Measurements from ENCODE around the gene OPA3.
A peak's percentile ranks its signal among the peaks of the same experiment; 100 is the strongest.

OPA3 gene

GRCh38 chr19:45529420-45529785, 55.2 kb downstream of the OPA3 start:
- no peak overlapping the region for H4K8ac ChIP-seq (ENCODE audit: low read depth, low read length)
- peak overlapping the region; percentile 93 for H3K18ac ChIP-seq (ENCODE audit: low read length)
- H3K4me3 ChIP-seq (ENCODE audit: low read length in 2 of 2): peak overlapping the region in 1 of 2 donors; percentile 78
- H3K4ac ChIP-seq (ENCODE audit: low read length): no peak overlapping the region
- H2AFZ ChIP-seq (ENCODE audit: low read length): no peak overlapping the region
- peaks cover 6 to 26% of the 10 kb centered on the region in 2 donors for H3K36me3 ChIP-seq (replicated peaks in 1 of 2; ENCODE audit: control insufficient read depth in 2 of 2, insufficient read depth in 2 of 2, low read length in 2 of 2)
- peaks cover 0 to 5% (median 0%) of the 10 kb centered on the region in 3 experiments for H3K27me3 ChIP-seq (ENCODE audit: control insufficient read depth in 3 of 3, insufficient read depth in 3 of 3, low read depth in 1 of 3, low read length in 3 of 3)
- H3K4me2 ChIP-seq (ENCODE audit: insufficient read depth, low read length, poor library complexity, severe bottlenecking): peak overlapping the region; percentile 99
- DNase-seq (ENCODE audit: low spot score): no peak
- no peak overlapping the region for H2BK120ac ChIP-seq (ENCODE audit: low read depth, low read length)
- H3K4me1 ChIP-seq (ENCODE audit: control insufficient read depth in 2 of 2, insufficient read depth in 1 of 2, low read depth in 1 of 2, low read length in 2 of 2): peaks cover 0 to 12% of the 10 kb centered on the region in 2 donors
- no peak overlapping the region for H2BK5ac ChIP-seq (ENCODE audit: low read length)
- no peak overlapping the region for H2AK5ac ChIP-seq (ENCODE audit: low read depth, low read length)
- no peak overlapping the region for H3K27ac ChIP-seq (replicated peaks; ENCODE audit: low read length)
- H3K9ac ChIP-seq (ENCODE audit: low read depth, low read length, poor library complexity): peak overlapping the region; percentile 85
- peaks cover 5 to 15% of the 10 kb centered on the region in 2 donors for H3K9me3 ChIP-seq (replicated peaks in 1 of 2; ENCODE audit: control insufficient read depth in 2 of 2, insufficient read depth in 1 of 2, low read depth in 1 of 2, low read length in 2 of 2)
- no peak overlapping the region for H2BK12ac ChIP-seq (ENCODE audit: low read length)
- no CpG with 5 or more reads among the region's 14 CpGs for WGBS, 2 donors (ENCODE audit: extremely low coverage in 2 of 2, insufficient read length in 2 of 2, insufficient replicate concordance in 1 of 2)
- no peak overlapping the region for H3K14ac ChIP-seq (ENCODE audit: low read length)
- H4K91ac ChIP-seq (ENCODE audit: low read depth, low read length, poor library complexity): no peak overlapping the region
- H3K23ac ChIP-seq (ENCODE audit: low read depth, low read length, poor library complexity): peak overlapping the region; percentile 47
- H2BK15ac ChIP-seq (ENCODE audit: low read length): peak overlapping the region; percentile 69
- no peaks in the 10 kb centered on the region for H3K79me1 ChIP-seq (ENCODE audit: low read depth, low read length)

DNA sequence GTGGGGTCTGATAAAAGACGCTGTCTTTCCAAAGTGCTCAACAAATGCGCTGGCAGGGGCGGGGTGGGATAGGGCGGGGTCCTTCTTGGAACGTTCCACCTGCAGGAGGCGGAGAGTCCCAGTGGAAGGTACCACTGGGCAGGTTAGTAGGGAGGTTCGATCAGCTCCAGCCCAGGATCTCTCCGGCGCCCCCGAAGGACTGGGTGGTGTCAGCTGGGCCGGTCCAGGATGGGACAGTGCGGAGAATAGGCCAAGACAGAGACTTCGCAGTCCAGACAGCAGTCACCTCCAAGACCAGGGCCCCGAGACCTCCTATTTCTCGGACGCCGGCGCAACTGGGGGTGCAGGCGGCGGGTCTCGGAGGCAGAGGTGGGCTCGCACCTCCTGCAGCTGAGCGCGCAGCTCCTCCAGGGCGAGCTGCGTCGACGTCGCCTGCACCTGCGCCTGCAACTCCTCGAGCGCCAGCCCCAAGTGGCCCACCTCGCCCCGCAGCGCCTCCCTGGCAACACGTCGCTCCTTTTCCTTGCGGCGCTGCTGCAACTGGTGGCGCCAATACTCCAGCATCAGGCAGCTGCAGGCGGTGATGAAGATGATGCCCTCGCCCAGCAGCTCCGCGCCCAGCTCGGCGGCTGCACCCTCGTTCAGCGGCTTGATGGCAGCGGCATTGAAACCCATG, 55.7 kb downstream of the OPA3 start:
- Histone ChIP-seq H4K91ac (ENCODE audit: low read depth, low read length, poor library complexity) (peak overlapping the region; percentile 57), H3K14ac (ENCODE audit: low read length) (no peak overlapping the region), H3K9me3 (replicated peaks in 1 of 2; ENCODE audit: control insufficient read depth in 2 of 2, insufficient read depth in 1 of 2, low read depth in 1 of 2, low read length in 2 of 2) (peaks cover 5 to 15% of the 10 kb centered on the region in 2 donors), H3K4me3 (ENCODE audit: low read length in 2 of 2) (peak overlapping the region in 1 of 2 donors; percentile 78), H2BK15ac (ENCODE audit: low read length) (peak overlapping the region; percentile 69), H2AFZ (ENCODE audit: low read length) (no peak overlapping the region), H3K79me1 (ENCODE audit: low read depth, low read length) (no peaks in the 10 kb centered on the region), H3K9ac (ENCODE audit: low read depth, low read length, poor library complexity) (peak overlapping the region; percentile 85), H3K27ac (replicated peaks; ENCODE audit: low read length) (no peak overlapping the region), H3K23ac (ENCODE audit: low read depth, low read length, poor library complexity) (peak overlapping the region; percentile 47), H3K27me3 (ENCODE audit: control insufficient read depth in 3 of 3, insufficient read depth in 3 of 3, low read depth in 1 of 3, low read length in 3 of 3) (peaks cover 0 to 5% (median 0%) of the 10 kb centered on the region in 3 experiments), H3K4me2 (ENCODE audit: insufficient read depth, low read length, poor library complexity, severe bottlenecking) (peak overlapping the region; percentile 99), H4K8ac (ENCODE audit: low read depth, low read length) (no peak overlapping the region), H3K36me3 (replicated peaks in 1 of 2; ENCODE audit: control insufficient read depth in 2 of 2, insufficient read depth in 2 of 2, low read length in 2 of 2) (peaks cover 9 to 31% of the 10 kb centered on the region in 2 donors), H2BK120ac (ENCODE audit: low read depth, low read length) (no peak overlapping the region), H3K4me1 (ENCODE audit: control insufficient read depth in 2 of 2, insufficient read depth in 1 of 2, low read depth in 1 of 2, low read length in 2 of 2) (peaks cover 0 to 12% of the 10 kb centered on the region in 2 donors), H3K18ac (ENCODE audit: low read length) (peak overlapping the region; percentile 93), H2AK5ac (ENCODE audit: low read depth, low read length) (no peak overlapping the region), H3K4ac (ENCODE audit: low read length) (no peak overlapping the region), H2BK12ac (ENCODE audit: low read length) (peak overlapping the region; percentile 30), H2BK5ac (ENCODE audit: low read length) (peak overlapping the region; percentile 15)
- no peak for DNase-seq (ENCODE audit: low spot score)
- WGBS, 2 donors (ENCODE audit: extremely low coverage in 2 of 2, insufficient read length in 2 of 2, insufficient replicate concordance in 1 of 2): no CpG with 5 or more reads among the region's 49 CpGs

- H3K14ac ChIP-seq (ENCODE audit: low read length): no peak overlapping the region
- peak overlapping the region; percentile 69 for H2BK15ac ChIP-seq (ENCODE audit: low read length)
- H2BK12ac ChIP-seq (ENCODE audit: low read length): no peak overlapping the region
- no peak overlapping the region for H4K91ac ChIP-seq (ENCODE audit: low read depth, low read length, poor library complexity)
- H2BK5ac ChIP-seq (ENCODE audit: low read length): peak overlapping the region; percentile 15
- H3K4me2 ChIP-seq (ENCODE audit: insufficient read depth, low read length, poor library complexity, severe bottlenecking): peak overlapping the region; percentile 99
- no peaks in the 10 kb centered on the region for H3K79me1 ChIP-seq (ENCODE audit: low read depth, low read length)
- H3K4me3 ChIP-seq (ENCODE audit: low read length in 2 of 2): peak overlapping the region in 1 of 2 donors; percentile 67
- no peak overlapping the region for H2AK5ac ChIP-seq (ENCODE audit: low read depth, low read length)
- H3K9me3 ChIP-seq (replicated peaks in 1 of 2; ENCODE audit: control insufficient read depth in 2 of 2, insufficient read depth in 1 of 2, low read depth in 1 of 2, low read length in 2 of 2): peaks cover 5 to 15% of the 10 kb centered on the region in 2 donors
- no CpG with 5 or more reads among the region's 17 CpGs for WGBS, 2 donors (ENCODE audit: extremely low coverage in 2 of 2, insufficient read length in 2 of 2, insufficient replicate concordance in 1 of 2)
- DNase-seq (ENCODE audit: low spot score): no peak
- H3K27me3 ChIP-seq (ENCODE audit: control insufficient read depth in 3 of 3, insufficient read depth in 3 of 3, low read depth in 1 of 3, low read length in 3 of 3): peaks cover 0 to 5% (median 0%) of the 10 kb centered on the region in 3 experiments
- no peak overlapping the region for H2AFZ ChIP-seq (ENCODE audit: low read length)
- no peak overlapping the region for H3K27ac ChIP-seq (replicated peaks; ENCODE audit: low read length)
- peak overlapping the region; percentile 36 for H3K18ac ChIP-seq (ENCODE audit: low read length)
- H3K36me3 ChIP-seq (replicated peaks in 1 of 2; ENCODE audit: control insufficient read depth in 2 of 2, insufficient read depth in 2 of 2, low read length in 2 of 2): peaks cover 11 to 32% of the 10 kb centered on the region in 2 donors
- H3K4ac ChIP-seq (ENCODE audit: low read length): no peak overlapping the region
- peak overlapping the region; percentile 47 for H3K23ac ChIP-seq (ENCODE audit: low read depth, low read length, poor library complexity)
- no peak overlapping the region for H4K8ac ChIP-seq (ENCODE audit: low read depth, low read length)
- H2BK120ac ChIP-seq (ENCODE audit: low read depth, low read length): no peak overlapping the region
- peak overlapping the region; percentile 82 for H3K9ac ChIP-seq (ENCODE audit: low read depth, low read length, poor library complexity)
- H3K4me1 ChIP-seq (ENCODE audit: control insufficient read depth in 2 of 2, insufficient read depth in 1 of 2, low read depth in 1 of 2, low read length in 2 of 2): peaks cover 0 to 12% of the 10 kb centered on the region in 2 donors
Measured at GRCh38 chr19:45528149-45528743, 56.4 kb downstream of the OPA3 start.

DNA sequence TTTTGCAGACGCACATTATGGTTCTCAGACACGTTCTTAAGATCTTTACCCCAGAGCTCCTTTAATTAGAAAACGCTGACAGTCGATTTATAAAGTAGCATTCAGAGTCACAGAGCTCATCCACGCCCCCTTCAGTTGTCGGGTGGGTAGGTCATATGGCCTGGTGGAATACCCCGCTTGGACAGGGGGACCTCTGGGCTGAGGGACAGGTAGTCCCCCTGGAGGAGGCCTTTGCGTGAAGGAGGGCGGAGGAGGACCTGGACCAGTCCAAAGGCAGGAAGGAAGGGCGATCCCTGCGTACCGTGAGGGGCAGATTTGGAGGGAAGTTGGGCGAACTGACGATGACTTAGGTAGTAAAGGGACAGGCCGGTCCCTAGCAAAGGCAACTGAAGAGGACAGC, 56.9 kb downstream of the OPA3 start:
- Histone ChIP-seq H3K36me3 (replicated peaks in 1 of 2; ENCODE audit: control insufficient read depth in 2 of 2, insufficient read depth in 2 of 2, low read length in 2 of 2) (peaks cover 11 to 34% of the 10 kb centered on the region in 2 donors), H3K23ac (ENCODE audit: low read depth, low read length, poor library complexity) (peak overlapping the region; percentile 47), H3K14ac (ENCODE audit: low read length) (no peak overlapping the region), H3K9ac (ENCODE audit: low read depth, low read length, poor library complexity) (no peak overlapping the region), H3K27me3 (ENCODE audit: control insufficient read depth in 3 of 3, insufficient read depth in 3 of 3, low read depth in 1 of 3, low read length in 3 of 3) (peaks cover 0 to 5% (median 0%) of the 10 kb centered on the region in 3 experiments), H2AK5ac (ENCODE audit: low read depth, low read length) (no peak overlapping the region), H3K27ac (replicated peaks; ENCODE audit: low read length) (no peak overlapping the region), H2BK15ac (ENCODE audit: low read length) (no peak overlapping the region), H3K18ac (ENCODE audit: low read length) (peak overlapping the region; percentile 16), H2BK5ac (ENCODE audit: low read length) (no peak overlapping the region), H3K4me3 (ENCODE audit: low read length in 2 of 2) (no peak overlapping the region), H3K79me1 (ENCODE audit: low read depth, low read length) (no peaks in the 10 kb centered on the region), H3K4me2 (ENCODE audit: insufficient read depth, low read length, poor library complexity, severe bottlenecking) (no peak overlapping the region), H2BK120ac (ENCODE audit: low read depth, low read length) (no peak overlapping the region), H2AFZ (ENCODE audit: low read length) (no peak overlapping the region), H2BK12ac (ENCODE audit: low read length) (no peak overlapping the region), H3K9me3 (replicated peaks in 1 of 2; ENCODE audit: control insufficient read depth in 2 of 2, insufficient read depth in 1 of 2, low read depth in 1 of 2, low read length in 2 of 2) (peaks cover 5 to 15% of the 10 kb centered on the region in 2 donors), H3K4ac (ENCODE audit: low read length) (no peak overlapping the region), H4K91ac (ENCODE audit: low read depth, low read length, poor library complexity) (no peak overlapping the region), H4K8ac (ENCODE audit: low read depth, low read length) (no peak overlapping the region), H3K4me1 (ENCODE audit: control insufficient read depth in 2 of 2, insufficient read depth in 1 of 2, low read depth in 1 of 2, low read length in 2 of 2) (peaks cover 0 to 12% of the 10 kb centered on the region in 2 donors)
- no peak for DNase-seq (ENCODE audit: low spot score)
- WGBS, 2 donors (ENCODE audit: extremely low coverage in 2 of 2, insufficient read length in 2 of 2, insufficient replicate concordance in 1 of 2): no CpG with 5 or more reads among the region's 15 CpGs
